RWPE1 (cell line): Measurements from ENCODE around the gene ATP1B2.

ENCODE experiments used
- CTCF ChIA-PET: fragments of 350-600 bp; sonication (Branson Sonifier 250); formaldehyde crosslinking; extraction: SDS; loops from one replicate; lab custom pipeline; 2021; lab: Yijun Ruan, JAX
- POLR2A ChIA-PET: fragments of 400-600 bp; formaldehyde crosslinking; extraction: SDS; loops from one replicate; lab custom pipeline; 2020; ENCODE audit warnings: antibody characterized with exemption; ENCODE audit not compliant: low non-redundant PET; lab: Yijun Ruan, JAX
- DNase-seq: peaks from one replicate; pipeline ENCODE4 v3.0.0; 2012; ENCODE audit warnings: low spot score
- H3K27ac ChIP-seq: fragments of 450-650 bp; 2 replicates; pipeline ENCODE4 v1.5.1; 2017
- CTCF ChIP-seq: fragments of 450-650 bp; conservative IDR thresholded peaks from 2 replicates; pipeline ENCODE4 v1.5.1; 2017; ENCODE audit warnings: low read depth, mild to moderate bottlenecking

The ATP1B2 gene

GRCh38 chr17:7646457-7646856 is 4.3 kb upstream of the ATP1B2 start:
- no peak overlapping the region for H3K27ac ChIP-seq
- POLR2A ChIA-PET, result no interaction called here
- no peak for TF ChIP-seq CTCF
- DNase-seq, result no peak
- CTCF ChIA-PET, result interaction anchor here (0.6 kb wide), 1 partner anchor 343 kb away, joined by 3 read pairs; no protein-coding TSS in a partner anchor

GRCh38 chr17:7647018-7647417 is 3.7 kb upstream of the ATP1B2 start:
- no peak overlapping the region for H3K27ac ChIP-seq
- no peak for DNase-seq
- no peak for TF ChIP-seq CTCF
- POLR2A ChIA-PET, result no interaction called here
- CTCF ChIA-PET, result no interaction called here

GRCh38 chr17:7651097-7651664 is 455 bp downstream of the ATP1B2 start:
- DNase-seq, result no peak
- ChIA-PET POLR2A (interaction anchor here (0.6 to 0.8 kb wide), 2 partner anchors 35 to 293 kb away, joined by 3 to 4 read pairs; no protein-coding TSS in a partner anchor), CTCF (interaction anchor here (0.6 to 1.2 kb wide), 4 partner anchors 19 to 339 kb away, joined by 3 to 5 read pairs (median 4); partner anchors contain the start of gene TP53)
- no peak overlapping the region for H3K27ac ChIP-seq
- TF ChIP-seq CTCF, result no peak

- ChIA-PET POLR2A (interaction anchor here (0.6 to 0.8 kb wide), 2 partner anchors 34 to 293 kb away, joined by 3 to 4 read pairs; no protein-coding TSS in a partner anchor), CTCF (interaction anchor here (0.5 to 1.1 kb wide), 3 partner anchors 36 to 176 kb away, joined by 3 to 5 read pairs (median 5); partner anchors contain the start of gene TP53)
- TF ChIP-seq CTCF, result no peak
- no peak overlapping the region for H3K27ac ChIP-seq
- no peak for DNase-seq
These were observed 1.1 kb downstream of the ATP1B2 start for GRCh38 chr17:7651665-7652387.

GRCh38 chr17:7652388-7653356 is 1.9 kb downstream of the ATP1B2 start:
- DNase-seq, result no peak
- ChIA-PET CTCF (interaction anchor here (0.6 kb wide), 1 partner anchor 49 kb away, joined by 3 read pairs; no protein-coding TSS in a partner anchor), POLR2A (no interaction called here)
- no peak for TF ChIP-seq CTCF
- H3K27ac ChIP-seq, result no peak overlapping the region
